Fibroblast of the aortic adventitia (primary cell): ENCODE results near the gene TRABD2B. TPM values are rescaled to one million over a fixed set of nuclear protein-coding genes. Genes with fewer than 3 reads are reported as not detected.

Experiments
- DNase-seq: peaks from one replicate; pipeline ENCODE4 v3.0.0-alpha.2; 2010; ENCODE audit warnings: low read depth
- H3K4me3 ChIP-seq: 2 replicates; pipeline ENCODE4 v1.5.1; 2011; ENCODE audit warnings: low read depth, mild to moderate bottlenecking, control low read depth, low read length, moderate library complexity
- total RNA-seq: library from RNA; depleted of rRNA; stranded (reverse); fragments of >200 nt; gene quantifications from 2 replicates; pipeline ENCODE4 v1.2.3, GENCODE V29; 2012; ENCODE audit warnings: low replicate concordance
- TF ChIP-seq, protein P1 (sequence below): IDR thresholded peaks from 2 replicates; pipeline ENCODE4 v1.5.1; 2011; ENCODE audit warnings: mild to moderate bottlenecking, low read length, control low read depth, inconsistent platforms; ENCODE audit not compliant: insufficient read depth

Gene TRABD2B
- total RNA-seq, 1 donor, result under 0.01 TPM

DNA sequence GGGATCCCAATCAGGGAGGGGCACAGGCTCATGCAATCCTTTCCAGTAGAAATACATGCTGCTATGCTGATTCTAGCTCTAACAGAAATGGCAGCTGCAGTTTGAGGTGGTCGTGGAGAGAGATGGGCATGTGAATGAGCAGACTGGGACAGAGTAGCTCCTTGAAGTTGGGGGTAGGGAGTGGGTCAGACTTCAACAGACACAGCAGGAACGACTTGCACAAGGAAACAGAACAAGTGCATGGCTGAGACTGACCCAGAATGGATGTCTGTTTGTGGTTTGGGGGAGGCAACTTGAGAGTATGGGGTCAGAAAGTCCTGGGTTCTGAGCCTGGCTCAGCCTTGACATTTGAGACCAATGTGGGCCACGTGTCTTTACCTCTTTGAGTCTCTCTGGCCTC lies 25.1 kb upstream of the TRABD2B start:
- H3K4me3 ChIP-seq, result no peak overlapping the region
- TF ChIP-seq, protein P1, sequence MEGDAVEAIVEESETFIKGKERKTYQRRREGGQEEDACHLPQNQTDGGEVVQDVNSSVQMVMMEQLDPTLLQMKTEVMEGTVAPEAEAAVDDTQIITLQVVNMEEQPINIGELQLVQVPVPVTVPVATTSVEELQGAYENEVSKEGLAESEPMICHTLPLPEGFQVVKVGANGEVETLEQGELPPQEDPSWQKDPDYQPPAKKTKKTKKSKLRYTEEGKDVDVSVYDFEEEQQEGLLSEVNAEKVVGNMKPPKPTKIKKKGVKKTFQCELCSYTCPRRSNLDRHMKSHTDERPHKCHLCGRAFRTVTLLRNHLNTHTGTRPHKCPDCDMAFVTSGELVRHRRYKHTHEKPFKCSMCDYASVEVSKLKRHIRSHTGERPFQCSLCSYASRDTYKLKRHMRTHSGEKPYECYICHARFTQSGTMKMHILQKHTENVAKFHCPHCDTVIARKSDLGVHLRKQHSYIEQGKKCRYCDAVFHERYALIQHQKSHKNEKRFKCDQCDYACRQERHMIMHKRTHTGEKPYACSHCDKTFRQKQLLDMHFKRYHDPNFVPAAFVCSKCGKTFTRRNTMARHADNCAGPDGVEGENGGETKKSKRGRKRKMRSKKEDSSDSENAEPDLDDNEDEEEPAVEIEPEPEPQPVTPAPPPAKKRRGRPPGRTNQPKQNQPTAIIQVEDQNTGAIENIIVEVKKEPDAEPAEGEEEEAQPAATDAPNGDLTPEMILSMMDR, result no peak
- no peak for DNase-seq

DNA sequence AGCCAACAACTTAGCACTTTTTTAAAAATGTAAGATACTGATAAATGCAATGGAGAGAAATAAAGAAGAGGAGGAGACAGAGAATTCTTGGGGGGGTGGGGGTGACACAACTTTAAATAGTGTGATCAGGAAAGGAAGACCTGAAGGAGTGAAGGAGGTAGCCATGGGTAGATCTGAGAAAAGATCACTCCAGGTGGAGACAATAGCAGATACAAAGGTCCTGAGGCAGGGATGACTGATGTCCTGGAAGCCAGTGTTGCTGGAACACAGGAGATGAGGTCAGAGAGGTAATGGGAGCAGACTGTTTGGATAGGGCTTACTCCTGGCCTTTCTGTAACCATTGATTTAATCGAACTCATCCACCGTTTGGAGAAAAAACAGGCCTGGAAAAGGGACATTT lies 24.6 kb upstream of the TRABD2B start:
- H3K4me3 ChIP-seq, result no peak overlapping the region
- DNase-seq, result no peak
- TF ChIP-seq, protein P1, result no peak

DNA sequence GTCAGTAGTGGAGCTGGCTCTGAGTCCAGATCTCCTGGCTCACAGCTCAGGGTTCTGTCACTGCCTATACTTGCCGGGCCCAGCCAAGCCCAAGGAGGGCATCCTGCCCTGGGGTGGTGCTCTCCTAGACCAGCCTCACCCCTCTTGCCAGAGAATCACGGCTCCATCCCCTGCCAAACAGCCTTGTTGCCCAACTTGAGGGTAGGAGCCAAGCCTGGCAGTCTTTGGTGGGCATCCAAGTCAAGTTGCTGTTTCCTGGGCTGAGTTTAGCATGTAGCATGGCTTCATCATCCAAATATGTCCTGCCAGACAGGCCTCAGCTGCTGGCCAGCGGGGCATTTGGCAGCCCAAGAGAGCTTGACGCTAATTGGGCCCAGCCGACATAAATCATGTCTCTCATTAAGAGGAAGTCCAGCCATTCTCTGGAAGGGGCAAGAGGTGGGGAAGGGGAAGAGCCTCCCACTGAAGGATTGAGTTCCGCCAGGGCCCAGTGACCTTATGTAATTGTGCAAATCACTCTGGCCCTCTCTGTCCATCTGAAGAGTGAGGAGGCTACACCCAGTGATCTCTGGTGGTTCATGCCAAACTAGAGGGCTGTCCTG lies 22.6 kb upstream of the TRABD2B start:
- no peak overlapping the region for H3K4me3 ChIP-seq
- peak; percentile 56 for DNase-seq
- TF ChIP-seq, protein P1, result no peak

DNA sequence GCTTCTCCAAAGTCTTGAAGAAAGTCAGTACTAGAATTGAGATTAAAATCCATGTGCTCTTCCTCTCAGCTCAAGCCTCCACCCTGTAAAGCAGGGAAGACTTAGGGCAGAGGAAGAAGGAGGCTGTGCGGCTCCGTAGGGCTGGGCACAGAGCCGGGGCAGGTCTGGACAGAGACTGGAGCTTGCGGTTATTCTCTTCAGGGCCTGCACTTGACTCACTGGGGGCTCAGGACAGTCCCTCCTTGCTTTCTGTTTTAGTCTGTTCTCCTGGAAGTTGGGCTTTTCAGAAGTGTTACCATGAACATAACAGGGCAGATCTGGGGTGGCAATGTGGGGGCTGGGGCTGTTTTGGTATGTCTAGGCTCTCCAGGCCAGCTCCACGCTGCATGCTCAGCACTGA lies 21.6 kb upstream of the TRABD2B start:
- TF ChIP-seq, protein P1, result no peak
- no peak overlapping the region for H3K4me3 ChIP-seq
- no peak for DNase-seq

DNA sequence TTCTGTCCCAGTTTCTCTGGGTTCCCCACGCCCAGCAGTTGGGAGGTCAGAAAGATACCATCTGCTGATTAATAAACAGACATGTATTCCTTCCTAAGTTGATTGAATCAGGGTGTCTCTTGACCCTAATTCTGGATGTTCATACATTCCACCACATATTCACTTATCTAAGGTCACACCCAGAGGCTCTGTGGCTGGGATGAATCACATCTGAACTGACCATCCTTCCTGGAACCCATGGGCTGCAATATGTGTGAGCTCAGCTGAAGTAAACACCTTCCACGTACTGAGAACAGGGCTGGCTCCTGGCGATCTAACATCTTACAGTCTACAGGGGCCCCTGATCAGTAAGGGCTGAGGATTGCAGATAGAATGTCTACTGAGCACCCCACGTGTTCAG lies 20.5 kb upstream of the TRABD2B start:
- H3K4me3 ChIP-seq, result no peak overlapping the region
- TF ChIP-seq, protein P1, result no peak
- peak; percentile 48 for DNase-seq

DNA sequence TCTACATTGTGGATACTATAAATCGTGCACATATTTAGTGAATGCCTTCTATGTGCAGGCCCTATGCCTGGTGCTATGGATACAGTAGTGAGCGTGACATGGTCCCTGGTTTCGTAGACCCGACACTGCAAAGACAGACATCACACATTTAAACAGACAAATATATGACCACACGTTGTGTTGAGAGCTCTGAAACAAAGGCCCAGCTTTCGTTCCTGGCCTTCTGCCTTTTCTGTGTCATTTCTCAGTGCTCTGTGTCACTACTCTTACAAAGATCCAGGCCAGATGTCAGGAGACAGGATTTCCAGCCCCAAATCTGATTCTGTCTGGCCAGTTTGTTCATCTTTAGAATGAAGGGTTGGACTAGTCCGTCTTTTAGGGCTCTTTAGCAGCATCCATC lies 19.3 kb upstream of the TRABD2B start:
- TF ChIP-seq, protein P1, result no peak
- DNase-seq, result no peak
- no peak overlapping the region for H3K4me3 ChIP-seq

DNA sequence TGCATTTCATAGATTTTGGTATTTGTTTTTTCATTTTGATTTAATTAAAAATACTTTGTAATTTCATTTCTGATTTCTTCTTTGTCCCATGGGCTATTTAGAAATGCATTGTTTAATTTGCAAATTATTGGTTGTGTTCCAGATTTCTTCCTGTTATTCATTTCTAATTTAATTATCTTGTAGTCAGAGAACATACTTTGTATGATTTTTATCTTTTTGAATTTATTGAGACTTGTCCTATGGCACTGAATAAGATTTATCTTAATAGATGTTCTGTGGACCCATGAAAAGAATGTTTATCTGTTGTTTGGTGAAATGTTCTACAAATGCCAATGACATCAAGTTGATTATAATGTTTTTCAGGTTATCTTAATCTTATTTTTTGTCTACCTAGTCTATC lies 16.1 kb upstream of the TRABD2B start:
- DNase-seq, result no peak
- H3K4me3 ChIP-seq, result no peak overlapping the region
- TF ChIP-seq, protein P1, result no peak
